ENCODE data around the gene ANXA3. TPM values are rescaled to one million over a fixed set of nuclear protein-coding genes. Genes with fewer than 3 reads are reported as not detected.

The ANXA3 gene
- total RNA-seq, 1 donor from 2014 or later = 87.2 TPM

- H3K9me3 Mint-ChIP-seq = no peaks in the 10 kb centered on the region
- H3K27me3 Mint-ChIP-seq (ENCODE audit: low read depth) = no peaks in the 10 kb centered on the region
- TF ChIP-seq, protein P1, sequence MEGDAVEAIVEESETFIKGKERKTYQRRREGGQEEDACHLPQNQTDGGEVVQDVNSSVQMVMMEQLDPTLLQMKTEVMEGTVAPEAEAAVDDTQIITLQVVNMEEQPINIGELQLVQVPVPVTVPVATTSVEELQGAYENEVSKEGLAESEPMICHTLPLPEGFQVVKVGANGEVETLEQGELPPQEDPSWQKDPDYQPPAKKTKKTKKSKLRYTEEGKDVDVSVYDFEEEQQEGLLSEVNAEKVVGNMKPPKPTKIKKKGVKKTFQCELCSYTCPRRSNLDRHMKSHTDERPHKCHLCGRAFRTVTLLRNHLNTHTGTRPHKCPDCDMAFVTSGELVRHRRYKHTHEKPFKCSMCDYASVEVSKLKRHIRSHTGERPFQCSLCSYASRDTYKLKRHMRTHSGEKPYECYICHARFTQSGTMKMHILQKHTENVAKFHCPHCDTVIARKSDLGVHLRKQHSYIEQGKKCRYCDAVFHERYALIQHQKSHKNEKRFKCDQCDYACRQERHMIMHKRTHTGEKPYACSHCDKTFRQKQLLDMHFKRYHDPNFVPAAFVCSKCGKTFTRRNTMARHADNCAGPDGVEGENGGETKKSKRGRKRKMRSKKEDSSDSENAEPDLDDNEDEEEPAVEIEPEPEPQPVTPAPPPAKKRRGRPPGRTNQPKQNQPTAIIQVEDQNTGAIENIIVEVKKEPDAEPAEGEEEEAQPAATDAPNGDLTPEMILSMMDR (IDR thresholded peaks at IDR 0.05; ENCODE audit: unreplicated experiment) = no peak
- H3K4me3 Mint-ChIP-seq = no peak overlapping the region
- DNase-seq (ENCODE audit: low spot score in 2 of 2, unreplicated experiment in 2 of 2) = no peak
- no peak overlapping the region for H3K27ac Mint-ChIP-seq
- H3K36me3 Mint-ChIP-seq = peaks cover 2% of the 10 kb centered on the region
- H3K4me1 Mint-ChIP-seq = peaks cover 16% of the 10 kb centered on the region
Measured at GRCh38 chr4:78613522-78614321, 62.2 kb downstream of the ANXA3 start.

GRCh38 chr4:78616046-78616498 lies 64.5 kb downstream of the ANXA3 start:
- H3K27ac Mint-ChIP-seq = no peak overlapping the region
- H3K4me1 Mint-ChIP-seq = peaks cover 12% of the 10 kb centered on the region
- H3K36me3 Mint-ChIP-seq = peaks cover 2% of the 10 kb centered on the region
- no peak for DNase-seq (ENCODE audit: low spot score in 2 of 2, unreplicated experiment in 2 of 2)
- no peak overlapping the region for H3K4me3 Mint-ChIP-seq
- TF ChIP-seq, protein P1 (IDR thresholded peaks at IDR 0.05; ENCODE audit: unreplicated experiment) = no peak
- no peaks in the 10 kb centered on the region for H3K9me3 Mint-ChIP-seq
- H3K27me3 Mint-ChIP-seq (ENCODE audit: low read depth) = no peaks in the 10 kb centered on the region

GRCh38 chr4:78618436-78618835 lies 66.9 kb downstream of the ANXA3 start:
- H3K36me3 Mint-ChIP-seq = no peaks in the 10 kb centered on the region
- no peaks in the 10 kb centered on the region for H3K9me3 Mint-ChIP-seq
- no peak overlapping the region for H3K27ac Mint-ChIP-seq
- H3K4me3 Mint-ChIP-seq = no peak overlapping the region
- TF ChIP-seq, protein P1 (IDR thresholded peaks at IDR 0.05; ENCODE audit: unreplicated experiment) = no peak
- DNase-seq (ENCODE audit: low spot score in 2 of 2, unreplicated experiment in 2 of 2) = no peak
- H3K4me1 Mint-ChIP-seq = peaks cover 12% of the 10 kb centered on the region
- H3K27me3 Mint-ChIP-seq (ENCODE audit: low read depth) = no peaks in the 10 kb centered on the region

DNA sequence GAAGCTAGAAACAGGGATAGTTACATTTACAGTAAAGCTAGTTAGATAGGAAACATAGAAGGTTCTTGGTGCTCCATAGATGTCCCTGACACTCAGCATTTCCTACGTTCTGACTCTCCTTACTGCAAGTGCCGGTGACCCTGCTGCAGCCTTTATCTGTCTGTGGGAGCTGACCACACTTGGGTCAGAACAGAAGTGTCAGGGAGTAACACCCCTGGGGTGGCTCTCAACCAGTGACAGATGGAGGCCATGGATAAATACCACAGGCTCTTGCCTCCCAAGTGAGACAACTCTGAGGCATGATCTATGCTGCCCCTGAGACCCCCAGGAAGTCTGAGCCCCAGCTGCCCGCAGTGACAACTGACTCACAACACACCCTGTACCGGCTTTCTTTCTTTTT lies 69.8 kb downstream of the ANXA3 start:
- H3K27ac Mint-ChIP-seq = no peak overlapping the region

DNA sequence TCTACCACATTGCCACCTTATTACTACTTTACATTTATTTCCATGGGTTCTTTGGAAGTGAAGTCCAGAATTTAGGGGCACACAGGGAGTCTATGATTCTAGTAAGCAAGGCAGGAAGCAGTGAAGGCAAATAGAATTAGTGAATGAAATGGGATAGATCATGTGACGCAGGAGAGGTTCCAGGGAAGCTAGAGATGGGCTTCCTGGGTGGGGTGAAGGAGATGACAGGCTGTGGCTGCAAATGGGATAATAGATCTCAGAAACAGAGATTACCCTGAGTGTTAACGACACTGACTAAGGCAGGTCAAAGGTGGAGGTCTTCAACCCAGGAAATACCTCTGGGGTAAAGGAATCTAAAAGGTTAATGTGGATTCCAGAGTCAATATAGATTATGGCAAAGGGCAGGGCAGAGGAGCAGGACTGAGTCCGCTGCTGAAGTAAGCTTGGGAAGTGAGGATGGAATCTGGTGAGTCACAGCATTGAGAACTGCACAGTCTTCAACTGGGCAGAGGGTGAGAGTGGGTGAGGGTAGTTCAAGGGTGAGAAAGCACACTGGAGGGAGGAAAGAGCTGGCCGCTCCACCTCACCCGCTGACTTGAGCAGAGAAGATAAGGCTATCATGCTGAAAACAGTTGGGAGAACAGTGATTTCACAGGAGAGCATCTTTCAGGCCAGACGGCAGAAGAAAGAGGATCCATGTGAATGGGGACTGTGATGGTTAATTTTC lies 70.8 kb downstream of the ANXA3 start:
- no peak overlapping the region for H3K4me3 Mint-ChIP-seq

More for the DNA sequence above, 69.8 kb downstream of the ANXA3 start:
- TF ChIP-seq, protein P1 (IDR thresholded peaks at IDR 0.05; ENCODE audit: unreplicated experiment) = no peak
- Mint-ChIP-seq H3K4me1 (peaks cover under 1% of the 10 kb centered on the region), H3K36me3 (no peaks in the 10 kb centered on the region), H3K27me3 (ENCODE audit: low read depth) (no peaks in the 10 kb centered on the region), H3K9me3 (no peaks in the 10 kb centered on the region), H3K4me3 (no peak overlapping the region)
- DNase-seq (ENCODE audit: low spot score in 2 of 2, unreplicated experiment in 2 of 2) = no peak

More for the DNA sequence above, 70.8 kb downstream of the ANXA3 start:
- Mint-ChIP-seq H3K9me3 (no peaks in the 10 kb centered on the region), H3K27me3 (ENCODE audit: low read depth) (no peaks in the 10 kb centered on the region), H3K27ac (no peak overlapping the region), H3K4me1 (no peaks in the 10 kb centered on the region), H3K36me3 (no peaks in the 10 kb centered on the region)
- DNase-seq (ENCODE audit: low spot score in 2 of 2, unreplicated experiment in 2 of 2) = no peak
- TF ChIP-seq, protein P1 (IDR thresholded peaks at IDR 0.05; ENCODE audit: unreplicated experiment) = no peak
